Ovary (tissue), 9 donors: ENCODE data around the gene AP3S2. TPM values are rescaled to one million over a fixed set of nuclear protein-coding genes. Genes with fewer than 3 reads are reported as not detected.

Experiments used
- DNase-seq, 5 donors: peaks; one replicate each; pipeline ENCODE4 v3.0.0-alpha.2; 2019 to 2020
- H3K27ac ChIP-seq, 2 donors: fragments of 200-600 bp; one replicate each; pipeline versions ENCODE4 v1.5.1 to v1.8.0; 2019 to 2022
- H3K27me3 ChIP-seq: fragments of 200-600 bp; one replicate; pipeline ENCODE4 v1.8.0; 2022
- H3K36me3 ChIP-seq: fragments of 200-600 bp; sonication (generic); one replicate; pipeline ENCODE4 v1.5.1; 2019
- H3K4me1 ChIP-seq: one replicate; pipeline ENCODE4 v1.8.1; 2013; ENCODE audit warnings: mild to moderate bottlenecking, moderate library complexity; ENCODE audit not compliant: insufficient read depth
- H3K4me3 ChIP-seq: fragments of 200-600 bp; sonication (generic); one replicate; pipeline ENCODE4 v1.5.1; 2017
- H3K9me3 ChIP-seq, 2 donors: fragments of 200-600 bp in 1 of 2; sonication (generic) in 1 of 2; one replicate each; pipeline versions ENCODE4 v1.5.1 to v1.8.1; 2013 to 2019; ENCODE audit warnings: mild to moderate bottlenecking in 1 of 2, moderate library complexity in 1 of 2
- CTCF ChIP-seq, 3 donors: fragments of 450-650 bp in 2 of 3; fragments of 200-600 bp in 1 of 3; IDR thresholded peaks; one replicate each; pipeline versions ENCODE4 v1.5.1 to v1.8.0; 2016 to 2022; ENCODE audit warnings: antibody characterized with exemption in 3 of 3, mild to moderate bottlenecking in 1 of 3
- EP300 ChIP-seq: sonication (generic); formaldehyde crosslinking; IDR thresholded peaks from one replicate; pipeline ENCODE4 v1.6.1; 2017; ENCODE audit warnings: antibody characterized with exemption
- POLR2A ChIP-seq: fragments of 450-650 bp; IDR thresholded peaks from one replicate; pipeline ENCODE4 v1.6.1; 2017; ENCODE audit warnings: antibody characterized with exemption, mild to moderate bottlenecking, moderate library complexity
- WGBS, 3 donors: extraction: QIAGEN DNeasy Blood & Tissue Kit in 1 of 3; methylation state at CpG; one replicate each; pipeline versions ENCODE4 v1.1.5 to v1.1.7; 2013 to 2017; 5-methylcytosine and 5-hydroxymethylcytosine counted together
- intact Hi-C, 4 donors: fragments of 100-400 bp; cut with DNase I; formaldehyde crosslinking; loops; one replicate each; pipeline versions ENCODE4 v1.11.0 to v1.15.1; 2022 to 2023
- polyA plus RNA-seq, 2 donors: library from polyadenylated mRNA; stranded (reverse); fragments of 200-250 nt in 1 of 2; fragments of 350-450 nt in 1 of 2; fragmentation: Illumina TruSeq in 1 of 2; extraction: RNeasy Lipid Tissue Mini Kit (QIAGEN cat#74804) in 1 of 2; gene quantifications; one replicate each; pipeline ENCODE4 v1.2.3, GENCODE V29; 2013 to 2014
- total RNA-seq, 7 donors: library from RNA; depleted of rRNA in 2 of 7; stranded (reverse); fragments of >200 nt in 2 of 7; fragmentation: NEBNext Ultra II Directional in 3 of 7; extraction: Animal tissue kit (Norgen Biotek cat#: 25700) in 3 of 7; gene quantifications; one replicate each; pipeline versions ENCODE4 v1.1.0 to v1.2.4, GENCODE V29; 2016 to 2023
- donor health status: DM: no; HTN: no; CAD: no; lungs with moderate emphysema.
- donor health status: DM: no; HTN: no; CAD: no.
- donor health status: Bipolar disorder and iron deficiency.
- donor health status: DM: yes; HTN: yes; CAD: no.
- donor health status: DM: no; HTN: no; CAD: no.
- donor health status: DM: yes; HTN: yes; CAD: no.

The AP3S2 gene
- total and polyA plus RNA-seq, 9 donors: 15.3 to 57.1 (median 30.7) TPM

DNA sequence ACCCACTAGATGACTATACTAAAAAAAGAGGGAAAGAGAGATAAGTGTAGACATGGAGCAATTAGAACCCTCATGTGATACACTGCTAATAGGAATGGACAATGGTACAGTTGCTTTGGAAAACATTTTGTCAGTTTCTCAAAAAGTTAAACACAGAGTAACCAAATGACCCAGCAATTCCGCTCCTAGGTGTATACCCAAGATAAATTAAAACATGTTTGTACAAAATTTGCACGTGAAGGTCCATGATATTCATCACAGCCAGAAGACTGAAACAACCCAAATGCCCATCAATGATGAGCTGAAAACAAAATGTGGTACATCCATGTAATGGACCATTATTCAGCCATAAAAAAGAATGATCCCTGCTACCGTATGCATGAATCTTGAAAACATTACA is 105.8 kb downstream of the AP3S2 start:
- Histone ChIP-seq H3K36me3 (no peaks in the 10 kb centered on the region), H3K27me3 (no peaks in the 10 kb centered on the region), H3K9me3 (no peaks in the 10 kb centered on the region), H3K4me3 (no peak overlapping the region), H3K27ac (no peak overlapping the region), H3K4me1 (no peaks in the 10 kb centered on the region)
- 91 to 93% (median 92%) methylated on average over 3 of the region's 3 CpGs for WGBS, 3 donors
- TF ChIP-seq CTCF (IDR thresholded peaks at IDR 0.05): no peak
- TF ChIP-seq POLR2A: no peak
- no peak for TF ChIP-seq EP300
- DNase-seq: no peak
- intact Hi-C loops: no loop called here

- no peaks in the 10 kb centered on the region for H3K36me3 ChIP-seq
- no peaks in the 10 kb centered on the region for H3K27me3 ChIP-seq
- H3K4me3 ChIP-seq: no peak overlapping the region
- intact Hi-C loops: no loop called here
- H3K9me3 ChIP-seq: no peaks in the 10 kb centered on the region
- DNase-seq: no peak
- peaks cover 2% of the 10 kb centered on the region for H3K4me1 ChIP-seq
- no peak for TF ChIP-seq EP300
- TF ChIP-seq POLR2A: no peak
- no peak for TF ChIP-seq CTCF (IDR thresholded peaks at IDR 0.05)
- no peak overlapping the region for H3K27ac ChIP-seq
Measured at GRCh38 chr15:89785774-89786140, 108.0 kb downstream of the AP3S2 start.

DNA sequence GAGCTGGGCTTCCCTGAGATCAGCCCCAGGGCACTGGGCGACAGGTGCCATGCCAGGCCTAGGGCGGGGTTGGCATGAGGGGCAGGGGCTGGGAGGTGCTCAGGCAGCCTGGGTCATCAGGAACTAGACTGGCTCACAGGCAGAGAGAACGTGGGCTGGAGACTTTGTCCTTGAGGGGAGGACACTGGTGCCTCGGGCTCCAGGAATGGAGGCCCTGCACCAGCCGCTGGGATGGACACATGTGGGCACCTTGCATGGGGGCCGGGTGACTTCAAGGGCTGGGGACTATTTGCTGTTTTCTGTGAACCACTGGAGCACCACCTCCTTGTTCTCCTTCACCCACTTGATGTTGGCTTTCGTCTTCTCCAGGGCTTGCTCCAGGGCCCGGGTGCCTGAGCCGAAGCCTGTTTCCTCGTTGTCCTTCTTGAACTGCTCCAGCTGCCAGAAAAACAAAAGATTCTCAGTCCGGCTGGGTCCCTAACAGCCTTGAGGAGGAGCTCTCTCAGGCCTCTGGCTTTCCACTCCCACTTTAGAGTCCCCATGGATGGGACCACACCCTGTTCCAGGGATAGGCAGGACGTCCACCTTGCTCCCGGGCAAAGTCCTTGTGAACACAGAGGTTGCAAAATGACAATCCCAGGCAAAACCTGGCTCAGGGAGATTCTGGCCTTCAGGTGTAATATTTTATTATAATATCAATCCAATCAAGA is 108.6 kb downstream of the AP3S2 start:
- peaks cover 2% of the 10 kb centered on the region for H3K4me1 ChIP-seq
- H3K4me3 ChIP-seq: no peak overlapping the region
- intact Hi-C loops: no loop called here
- no peaks in the 10 kb centered on the region for H3K27me3 ChIP-seq
- TF ChIP-seq EP300: no peak
- no peak for TF ChIP-seq CTCF (IDR thresholded peaks at IDR 0.05)
- TF ChIP-seq POLR2A: no peak
- H3K9me3 ChIP-seq: no peaks in the 10 kb centered on the region
- H3K36me3 ChIP-seq: no peaks in the 10 kb centered on the region
- WGBS, 3 donors: 65 to 74% (median 70%) methylated on average over 13 of the region's 13 CpGs
- H3K27ac ChIP-seq: no peak overlapping the region
- no peak for DNase-seq

- intact Hi-C loops: no loop called here
- no peak overlapping the region for H3K4me3 ChIP-seq
- H3K4me1 ChIP-seq: peaks cover 2% of the 10 kb centered on the region
- H3K36me3 ChIP-seq: no peaks in the 10 kb centered on the region
- no peaks in the 10 kb centered on the region for H3K27me3 ChIP-seq
- H3K27ac ChIP-seq: no peak overlapping the region
- 88 to 90% (median 90%) methylated on average over 7 of the region's 7 CpGs for WGBS, 3 donors
- TF ChIP-seq EP300 (no peak), POLR2A (no peak), CTCF (IDR thresholded peaks at IDR 0.05) (no peak)
- H3K9me3 ChIP-seq: no peaks in the 10 kb centered on the region
- DNase-seq: no peak
Measured at GRCh38 chr15:89784686-89784960, 109.2 kb downstream of the AP3S2 start.
